AG04450 (cell line): ENCODE measurements around the gene KLF7. TPM values are rescaled to one million over a fixed set of nuclear protein-coding genes. Genes with fewer than 3 reads are reported as not detected.

Source experiments
- CTCF ChIA-PET: fragments of 300-600, 350-600 bp; formaldehyde crosslinking; extraction: SDS; loops from one replicate; lab custom pipeline; 2022; ENCODE audit warnings: antibody characterized with exemption, inconsistent platforms; lab: Charles Lee
- POLR2A ChIA-PET: fragments of 350-600 bp; formaldehyde crosslinking; extraction: SDS; loops from one replicate; lab custom pipeline; 2021; ENCODE audit warnings: antibody characterized with exemption, inconsistent platforms; lab: Yijun Ruan, JAX
- DNase-seq: peaks from one replicate; pipeline ENCODE4 v3.0.0-alpha.2; 2011; ENCODE audit warnings: low read depth, low spot score
- H3K27ac ChIP-seq: one replicate; pipeline ENCODE4 v1.5.1; 2012; ENCODE audit warnings: low read depth, low read length, control low read depth
- H3K27me3 ChIP-seq: one replicate; pipeline ENCODE4 v1.6.0; 2012; ENCODE audit warnings: low read length; ENCODE audit not compliant: control insufficient read depth, insufficient read depth
- H3K4me3 ChIP-seq: 2 replicates; pipeline ENCODE4 v1.5.1; 2011; ENCODE audit warnings: mild to moderate bottlenecking, low read depth, low read length, control low read depth
- H3K9me3 ChIP-seq: 2 replicates; pipeline ENCODE4 v1.5.1; 2012; ENCODE audit warnings: low read length; ENCODE audit not compliant: control insufficient read depth, insufficient read depth
- polyA plus RNA-seq: library from polyadenylated mRNA; depleted of rRNA; stranded (reverse); fragments of >200 nt; gene quantifications from 2 replicates; pipeline ENCODE4 v1.2.3, GENCODE V29; 2011
- TF ChIP-seq, protein P1 (sequence below): IDR thresholded peaks from 2 replicates; pipeline ENCODE4 v1.5.1; 2011; ENCODE audit warnings: low read depth, low read length, control low read depth, inconsistent platforms

Gene KLF7
- polyA plus RNA-seq, 1 experiment: 22.1 TPM

DNA sequence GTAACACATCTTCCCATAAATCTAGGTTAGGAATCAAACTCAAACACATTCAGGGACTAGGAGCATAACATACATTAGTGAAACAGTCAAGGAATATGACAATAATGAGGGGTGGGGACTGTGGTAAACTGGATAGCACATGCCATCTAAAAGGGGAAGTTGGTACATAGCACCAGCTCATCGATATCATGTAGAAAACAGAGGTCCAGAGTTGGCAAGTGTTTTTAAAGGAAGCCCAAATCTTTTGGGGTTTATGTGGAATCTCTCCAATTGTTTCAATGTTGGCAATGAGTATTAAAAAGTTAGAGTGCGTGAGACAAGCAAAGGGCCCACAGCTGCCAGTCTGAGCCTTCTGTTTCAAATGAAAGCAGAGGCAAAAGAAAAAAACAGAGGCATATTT lies 24.4 kb downstream of the KLF7 start:
- no peak overlapping the region for H3K27ac ChIP-seq
- ChIA-PET CTCF (interaction anchor here (1.5 to 2.4 kb wide), 3 partner anchors 50 to 332 kb away, joined by 3 to 11 read pairs (median 9); no protein-coding TSS in a partner anchor), POLR2A (interaction anchor here (0.7 to 1.4 kb wide), 2 partner anchors 11 to 25 kb away, joined by 3 read pairs; partner anchors contain the start of gene KLF7)
- DNase-seq: no peak
- TF ChIP-seq, protein P1, sequence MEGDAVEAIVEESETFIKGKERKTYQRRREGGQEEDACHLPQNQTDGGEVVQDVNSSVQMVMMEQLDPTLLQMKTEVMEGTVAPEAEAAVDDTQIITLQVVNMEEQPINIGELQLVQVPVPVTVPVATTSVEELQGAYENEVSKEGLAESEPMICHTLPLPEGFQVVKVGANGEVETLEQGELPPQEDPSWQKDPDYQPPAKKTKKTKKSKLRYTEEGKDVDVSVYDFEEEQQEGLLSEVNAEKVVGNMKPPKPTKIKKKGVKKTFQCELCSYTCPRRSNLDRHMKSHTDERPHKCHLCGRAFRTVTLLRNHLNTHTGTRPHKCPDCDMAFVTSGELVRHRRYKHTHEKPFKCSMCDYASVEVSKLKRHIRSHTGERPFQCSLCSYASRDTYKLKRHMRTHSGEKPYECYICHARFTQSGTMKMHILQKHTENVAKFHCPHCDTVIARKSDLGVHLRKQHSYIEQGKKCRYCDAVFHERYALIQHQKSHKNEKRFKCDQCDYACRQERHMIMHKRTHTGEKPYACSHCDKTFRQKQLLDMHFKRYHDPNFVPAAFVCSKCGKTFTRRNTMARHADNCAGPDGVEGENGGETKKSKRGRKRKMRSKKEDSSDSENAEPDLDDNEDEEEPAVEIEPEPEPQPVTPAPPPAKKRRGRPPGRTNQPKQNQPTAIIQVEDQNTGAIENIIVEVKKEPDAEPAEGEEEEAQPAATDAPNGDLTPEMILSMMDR: no peak
- no peak overlapping the region for H3K4me3 ChIP-seq
- no peaks in the 10 kb centered on the region for H3K27me3 ChIP-seq
- no peaks in the 10 kb centered on the region for H3K9me3 ChIP-seq

DNA sequence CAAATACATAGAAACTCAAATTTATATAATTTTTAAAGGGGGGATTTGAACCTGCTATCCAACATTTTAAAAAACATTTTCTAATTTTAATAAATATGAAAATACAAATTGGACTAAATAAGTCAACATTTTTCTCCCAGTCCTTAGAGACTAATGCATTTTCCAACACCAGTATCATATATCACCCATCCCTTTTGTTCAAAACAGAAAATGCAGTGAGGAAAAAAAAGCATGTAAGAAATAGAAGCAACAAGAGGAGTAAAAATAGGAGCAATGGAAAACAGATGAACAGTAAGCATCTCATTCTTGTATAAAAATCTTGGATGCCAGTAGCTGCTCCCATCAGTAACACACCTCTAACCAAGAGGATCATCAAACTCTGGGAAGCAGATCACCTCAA lies 25.5 kb downstream of the KLF7 start:
- no peak overlapping the region for H3K4me3 ChIP-seq
- no peak overlapping the region for H3K27ac ChIP-seq
- ChIA-PET CTCF (no interaction called here), POLR2A (no interaction called here)
- H3K9me3 ChIP-seq: no peaks in the 10 kb centered on the region
- TF ChIP-seq, protein P1: no peak
- no peaks in the 10 kb centered on the region for H3K27me3 ChIP-seq
- DNase-seq: no peak

GRCh38 chr2:207139552-207139951 lies 26.2 kb downstream of the KLF7 start:
- ChIA-PET POLR2A (no interaction called here), CTCF (no interaction called here)
- DNase-seq: no peak
- no peak overlapping the region for H3K27ac ChIP-seq
- H3K27me3 ChIP-seq: no peaks in the 10 kb centered on the region
- TF ChIP-seq, protein P1: no peak
- no peaks in the 10 kb centered on the region for H3K9me3 ChIP-seq
- H3K4me3 ChIP-seq: no peak overlapping the region

- CTCF ChIA-PET: no interaction called here
- no peak overlapping the region for H3K4me3 ChIP-seq
- TF ChIP-seq, protein P1: no peak
- POLR2A ChIA-PET: no interaction called here
- H3K27me3 ChIP-seq: no peaks in the 10 kb centered on the region
- H3K27ac ChIP-seq: no peak overlapping the region
- no peak for DNase-seq
- no peaks in the 10 kb centered on the region for H3K9me3 ChIP-seq
These were observed 27.0 kb downstream of the KLF7 start for GRCh38 chr2:207138627-207139297.

DNA sequence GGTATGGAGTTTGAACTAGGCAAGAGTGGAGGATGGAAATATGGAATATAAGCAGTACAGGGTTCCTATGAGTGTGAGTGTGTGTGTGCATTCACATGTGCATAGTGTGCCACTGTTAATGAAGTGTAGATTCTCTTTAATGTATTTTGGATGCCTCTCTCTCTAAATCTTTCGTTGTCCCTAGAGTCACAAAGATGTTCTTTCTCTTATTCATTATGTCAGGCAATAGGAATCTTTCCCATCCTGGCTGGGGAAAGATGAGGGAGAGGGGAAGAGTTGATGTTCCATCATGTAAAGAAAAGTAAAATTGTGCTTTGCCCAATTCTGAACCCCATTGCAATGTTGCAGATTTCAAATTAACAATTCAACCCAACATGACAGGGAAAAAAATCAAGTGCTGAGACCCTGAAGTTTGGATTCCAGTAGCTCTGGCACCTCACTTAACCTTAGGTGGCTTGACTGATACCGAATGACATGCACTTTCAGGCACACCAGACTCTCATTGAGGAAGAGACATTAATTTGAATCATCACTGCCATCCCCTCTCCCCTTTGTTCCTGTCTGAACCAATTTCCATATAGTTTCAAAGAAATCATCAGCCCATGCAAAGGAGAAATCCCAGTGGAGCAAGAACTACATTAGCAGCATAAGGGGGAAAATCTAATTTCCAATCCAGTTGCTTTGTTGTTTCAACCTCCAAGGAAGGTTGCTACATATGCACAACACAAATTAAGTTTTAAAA lies 28.0 kb downstream of the KLF7 start:
- ChIA-PET POLR2A (interaction anchor here (0.7 kb wide), 1 partner anchor 29 kb away, joined by 3 read pairs; no protein-coding TSS in a partner anchor), CTCF (no interaction called here)
- no peak for DNase-seq
- Histone ChIP-seq H3K4me3 (no peak overlapping the region), H3K9me3 (no peaks in the 10 kb centered on the region), H3K27ac (no peak overlapping the region), H3K27me3 (no peaks in the 10 kb centered on the region)
- TF ChIP-seq, protein P1: no peak
